HG02938 (cell line): Measurements from ENCODE around the gene CLEC17A.
"Not testable (repeated sequence)": the region's sequence is repeated elsewhere in the genome, so short reads cannot be mapped to it uniquely, and the experiment has no call there.

Experiments
- ATAC-seq: cut with Tn5 transposase; IDR thresholded peaks from one replicate; pipeline ENCODE4 v1.9.1; 2021; ENCODE audit warnings: mild to moderate bottlenecking, moderate library complexity; ENCODE audit not compliant: unreplicated experiment

Gene CLEC17A

GRCh38 chr19:14577264-14577663, 5.6 kb upstream of the CLEC17A start:
- no peak for ATAC-seq

- no peak for ATAC-seq
Measured at GRCh38 chr19:14577885-14578427, 4.9 kb upstream of the CLEC17A start.

GRCh38 chr19:14580623-14581237, 2.2 kb upstream of the CLEC17A start:
- ATAC-seq = no peak

GRCh38 chr19:14584372-14584771, 1.5 kb downstream of the CLEC17A start:
- not testable (repeated sequence) for ATAC-seq

- ATAC-seq = peak; percentile 66
Measured at GRCh38 chr19:14585187-14585586, 2.3 kb downstream of the CLEC17A start.

GRCh38 chr19:14589433-14589832, 6.5 kb downstream of the CLEC17A start:
- peak; percentile 34 for ATAC-seq

- ATAC-seq = no peak
Measured at GRCh38 chr19:14595558-14595957, 12.7 kb downstream of the CLEC17A start.

- no peak for ATAC-seq
Measured at GRCh38 chr19:14599548-14600147, 16.8 kb downstream of the CLEC17A start.

GRCh38 chr19:14603990-14604387, 21.1 kb downstream of the CLEC17A start:
- peak; percentile 76 for ATAC-seq

- no peak for ATAC-seq
Measured at GRCh38 chr19:14606627-14607026, 23.7 kb downstream of the CLEC17A start.

- ATAC-seq = no peak
Measured at GRCh38 chr19:14611051-14611450, 28.2 kb downstream of the CLEC17A start.

GRCh38 chr19:14612242-14612641, 29.4 kb downstream of the CLEC17A start:
- not testable (repeated sequence) for ATAC-seq

- no peak for ATAC-seq
Measured at GRCh38 chr19:14612657-14613056, 29.8 kb downstream of the CLEC17A start.

- ATAC-seq = not testable (repeated sequence)
Measured at GRCh38 chr19:14613399-14614098, 30.7 kb downstream of the CLEC17A start.

GRCh38 chr19:14614099-14614412, 31.2 kb downstream of the CLEC17A start:
- ATAC-seq = no peak

- ATAC-seq = no peak
Measured at GRCh38 chr19:14615623-14616022, 32.7 kb downstream of the CLEC17A start.

GRCh38 chr19:14616407-14616806, 33.5 kb downstream of the CLEC17A start:
- no peak for ATAC-seq

- ATAC-seq = no peak
Measured at GRCh38 chr19:14619404-14619803, 36.5 kb downstream of the CLEC17A start.

GRCh38 chr19:14624491-14624890, 41.6 kb downstream of the CLEC17A start:
- not testable (repeated sequence) for ATAC-seq

GRCh38 chr19:14629557-14629956, 46.7 kb downstream of the CLEC17A start:
- ATAC-seq = no peak

GRCh38 chr19:14632286-14632685, 49.4 kb downstream of the CLEC17A start:
- ATAC-seq = no peak
